DND-41 (cell line): ENCODE data around the gene ARHGEF2.

Experiments
- ATAC-seq: fragments of 200-7000 bp; cut with Tn5 transposase; 3 replicates; pipeline ENCODE4 v1.9.1; 2021; ENCODE audit warnings: low read depth; ENCODE audit not compliant: insufficient read depth
- DNase-seq: peaks from one replicate; pipeline ENCODE4 v3.0.0-alpha.2; 2020
- H2AFZ ChIP-seq: 2 replicates; pipeline ENCODE4 v1.6.0; 2012; ENCODE audit warnings: low read depth, low read length
- H3K27ac ChIP-seq: 2 replicates; pipeline ENCODE4 v1.5.1; 2012; ENCODE audit warnings: low read length, inconsistent platforms
- H3K27me3 ChIP-seq: fragments of 200-600 bp; sonication (generic); 2 replicates; pipeline ENCODE4 v1.6.0; 2012; ENCODE audit warnings: low read length, mild to moderate bottlenecking, inconsistent platforms; ENCODE audit not compliant: insufficient read depth, poor library complexity
- H3K36me3 ChIP-seq: 2 replicates; pipeline ENCODE4 v1.5.1; 2012; ENCODE audit warnings: low read length, inconsistent platforms; ENCODE audit not compliant: insufficient read depth
- H3K4me1 ChIP-seq: 2 replicates; pipeline ENCODE4 v1.5.1; 2012; ENCODE audit warnings: mild to moderate bottlenecking, low read length; ENCODE audit not compliant: insufficient read depth
- H3K4me2 ChIP-seq: 2 replicates; pipeline ENCODE4 v1.6.0; 2012; ENCODE audit warnings: mild to moderate bottlenecking, moderate library complexity, low read length, inconsistent platforms; ENCODE audit not compliant: insufficient read depth
- H3K4me3 ChIP-seq, 2 experiments: fragments of 200-600 bp in 1 of 2; shearing (Covaris generic) in 1 of 2; 2 replicates each; pipeline ENCODE4 v1.5.1; 2012 to 2016; ENCODE audit warnings: inconsistent platforms in 2 of 2, low read length in 2 of 2, mild to moderate bottlenecking in 2 of 2, low read depth in 1 of 2, moderate library complexity in 1 of 2
- H3K79me2 ChIP-seq: 2 replicates; pipeline ENCODE4 v1.6.0; 2012; ENCODE audit warnings: low read length, inconsistent platforms; ENCODE audit not compliant: insufficient read depth
- H3K9ac ChIP-seq: 2 replicates; pipeline ENCODE4 v1.6.0; 2012; ENCODE audit warnings: low read depth, mild to moderate bottlenecking, inconsistent platforms, low read length, moderate library complexity
- H3K9me3 ChIP-seq: 2 replicates; pipeline ENCODE4 v1.5.1; 2012; ENCODE audit warnings: low read length, moderate library complexity, mild to moderate bottlenecking, inconsistent platforms; ENCODE audit not compliant: insufficient read depth, severe bottlenecking
- H4K20me1 ChIP-seq: 2 replicates; pipeline ENCODE4 v1.6.0; 2012; ENCODE audit warnings: low read length; ENCODE audit not compliant: insufficient read depth
- CTCF ChIP-seq: IDR thresholded peaks from 2 replicates; pipeline ENCODE4 v1.5.1; 2012; ENCODE audit warnings: borderline replicate concordance, low read length, moderate library complexity, mild to moderate bottlenecking; ENCODE audit not compliant: poor library complexity, severe bottlenecking; ENCODE audit errors: extremely low read depth
- EZH2 ChIP-seq: IDR thresholded peaks from 3 replicates; pipeline ENCODE4 v1.6.1; 2012; ENCODE audit warnings: borderline replicate concordance, low read depth, mild to moderate bottlenecking, moderate library complexity, low read length, inconsistent platforms; ENCODE audit not compliant: severe bottlenecking

The ARHGEF2 gene

GRCh38 chr1:155979597-155980343 lies 1.4 kb upstream of the ARHGEF2 start:
- Histone ChIP-seq H3K36me3 (peaks cover 8% of the 10 kb centered on the region; the same call in 1 of the 2 replicates), H4K20me1 (peaks cover 22% of the 10 kb centered on the region), H3K4me1 (peaks cover 45% of the 10 kb centered on the region), H3K27ac (peak overlapping the region; percentile 97), H3K79me2 (peaks cover 39% of the 10 kb centered on the region), H3K4me2 (peak overlapping the region; percentile 80), H3K4me3 (peak overlapping the region in 1 of 2 experiments; percentile 73; a peak in 2 of 4 replicates), H3K9me3 (no peaks in the 10 kb centered on the region), H2AFZ (no peak overlapping the region), H3K27me3 (no peaks in the 10 kb centered on the region), H3K9ac (peak overlapping the region; percentile 90; the same call in 1 of the 2 replicates)
- TF ChIP-seq CTCF (no peak), EZH2 (no peak)
- ATAC-seq (no peak), DNase-seq (no peak)

GRCh38 chr1:155978973-155979429 lies 654 bp upstream of the ARHGEF2 start:
- H3K36me3 ChIP-seq = peaks cover 16% of the 10 kb centered on the region
- H3K9me3 ChIP-seq = no peaks in the 10 kb centered on the region
- H3K4me2 ChIP-seq = peak overlapping the region; percentile 80
- ATAC-seq (no peak), DNase-seq (peak; percentile 23)
- peak overlapping the region; percentile 52 to 73 for H3K4me3 ChIP-seq
- peak overlapping the region; percentile 90 for H3K9ac ChIP-seq
- peaks cover 29% of the 10 kb centered on the region for H4K20me1 ChIP-seq
- H2AFZ ChIP-seq = peak overlapping the region; percentile 81
- H3K27ac ChIP-seq = peak overlapping the region; percentile 97
- H3K79me2 ChIP-seq = peaks cover 47% of the 10 kb centered on the region
- H3K27me3 ChIP-seq = no peaks in the 10 kb centered on the region
- no peak for TF ChIP-seq CTCF
- TF ChIP-seq EZH2 = no peak
- H3K4me1 ChIP-seq = peaks cover 53% of the 10 kb centered on the region

GRCh38 chr1:155977690-155978324 lies 540 bp downstream of the ARHGEF2 start:
- Histone ChIP-seq H3K4me3 (peak overlapping the region; percentile 52 to 73), H3K4me2 (peak overlapping the region; percentile 80), H3K36me3 (peaks cover 22% of the 10 kb centered on the region), H3K27ac (peak overlapping the region; percentile 97), H3K9ac (peak overlapping the region; percentile 90), H3K79me2 (peaks cover 58% of the 10 kb centered on the region), H2AFZ (peak overlapping the region; percentile 81), H4K20me1 (peaks cover 39% of the 10 kb centered on the region), H3K9me3 (no peaks in the 10 kb centered on the region), H3K4me1 (peaks cover 58% of the 10 kb centered on the region), H3K27me3 (no peaks in the 10 kb centered on the region)
- DNase-seq (peak; percentile 58), ATAC-seq (peak; percentile 27)
- no peak for TF ChIP-seq EZH2
- TF ChIP-seq CTCF = no peak
